Left lung (tissue), 10 donors: Measurements from ENCODE around the gene KIF6. TPM values are rescaled to one million over a fixed set of nuclear protein-coding genes. Genes with fewer than 3 reads are reported as not detected.

Experiments used
- ATAC-seq: fragments of 200-7000 bp; cut with Tn5 transposase; one replicate; pipeline ENCODE4 v1.9.1; 2020; ENCODE audit warnings: moderate library complexity
- DNase-seq, 4 donors: peaks; one replicate each; pipeline ENCODE4 v3.0.0-alpha.2; 2013 to 2020
- H3K27ac ChIP-seq, 2 donors: fragments of 200-600 bp; sonication (generic) in 1 of 2; one replicate each; pipeline versions ENCODE4 v1.5.0 to v1.8.0; 2020 to 2021
- H3K27me3 ChIP-seq, 2 donors: fragments of 200-600 bp; sonication (generic) in 1 of 2; one replicate each; pipeline versions ENCODE4 v1.5.0 to v1.8.0; 2020 to 2021
- H3K36me3 ChIP-seq, 2 donors: fragments of 200-600 bp; sonication (generic) in 1 of 2; one replicate each; pipeline versions ENCODE4 v1.5.0 to v1.8.0; 2020 to 2021
- H3K4me1 ChIP-seq, 2 donors: fragments of 200-600 bp; one replicate each; pipeline ENCODE4 v1.8.0; 2021
- H3K4me3 ChIP-seq, 2 donors: fragments of 200-600 bp; sonication (generic) in 1 of 2; one replicate each; pipeline versions ENCODE4 v1.5.0 to v1.8.0; 2020 to 2021; ENCODE audit warnings: mild to moderate bottlenecking in 1 of 2
- H3K9me3 ChIP-seq, 2 donors: fragments of 200-600 bp; sonication (generic) in 1 of 2; one replicate each; pipeline versions ENCODE4 v1.5.0 to v1.8.0; 2020 to 2021
- intact Hi-C, 2 donors: fragments of 100-400 bp; cut with DNase I; formaldehyde crosslinking; loops; one replicate each; pipeline versions ENCODE4 v1.11.2 to v1.14.2; 2022
- polyA plus RNA-seq, 6 donors: library from polyadenylated mRNA; unstranded; fragments of 120-200 nt; gene quantifications; one replicate each; pipeline ENCODE4 v1.2.1, GENCODE V29; 2013; ENCODE audit not compliant: insufficient read length in 6 of 6
- total RNA-seq, 2 donors: library from RNA; stranded (reverse); fragmentation: NEBNext Ultra II Directional; extraction: Animal tissue kit (Norgen Biotek cat#: 25700); gene quantifications; one replicate each; pipeline ENCODE4 v1.2.1, GENCODE V29; 2021
- TF ChIP-seq, protein P1 (sequence below), 2 donors: fragments of 200-600 bp; sonication (generic) in 1 of 2; IDR thresholded peaks; one replicate each; pipeline versions ENCODE4 v1.5.0 to v1.8.0; 2021; ENCODE audit warnings: antibody characterized with exemption in 2 of 2
- donor health status: DM: no; HTN: yes; CAD: no.
- donor health status: DM: no; HTN: no; CAD: no.

KIF6 gene
- total and polyA plus RNA-seq, 8 donors: 0.93 to 4.4 (median 2.8) TPM

- TF ChIP-seq, protein P1, sequence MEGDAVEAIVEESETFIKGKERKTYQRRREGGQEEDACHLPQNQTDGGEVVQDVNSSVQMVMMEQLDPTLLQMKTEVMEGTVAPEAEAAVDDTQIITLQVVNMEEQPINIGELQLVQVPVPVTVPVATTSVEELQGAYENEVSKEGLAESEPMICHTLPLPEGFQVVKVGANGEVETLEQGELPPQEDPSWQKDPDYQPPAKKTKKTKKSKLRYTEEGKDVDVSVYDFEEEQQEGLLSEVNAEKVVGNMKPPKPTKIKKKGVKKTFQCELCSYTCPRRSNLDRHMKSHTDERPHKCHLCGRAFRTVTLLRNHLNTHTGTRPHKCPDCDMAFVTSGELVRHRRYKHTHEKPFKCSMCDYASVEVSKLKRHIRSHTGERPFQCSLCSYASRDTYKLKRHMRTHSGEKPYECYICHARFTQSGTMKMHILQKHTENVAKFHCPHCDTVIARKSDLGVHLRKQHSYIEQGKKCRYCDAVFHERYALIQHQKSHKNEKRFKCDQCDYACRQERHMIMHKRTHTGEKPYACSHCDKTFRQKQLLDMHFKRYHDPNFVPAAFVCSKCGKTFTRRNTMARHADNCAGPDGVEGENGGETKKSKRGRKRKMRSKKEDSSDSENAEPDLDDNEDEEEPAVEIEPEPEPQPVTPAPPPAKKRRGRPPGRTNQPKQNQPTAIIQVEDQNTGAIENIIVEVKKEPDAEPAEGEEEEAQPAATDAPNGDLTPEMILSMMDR (IDR thresholded peaks at IDR 0.05): no peak
- intact Hi-C loops: no loop called here
- ATAC-seq (no peak), DNase-seq (no peak)
- H3K4me3 ChIP-seq: no peak overlapping the region
- H3K4me1 ChIP-seq: no peaks in the 10 kb centered on the region
- H3K27ac ChIP-seq: no peak overlapping the region
- no peaks in the 10 kb centered on the region for H3K9me3 ChIP-seq
- no peaks in the 10 kb centered on the region for H3K27me3 ChIP-seq
- no peaks in the 10 kb centered on the region for H3K36me3 ChIP-seq
Measured at GRCh38 chr6:39755231-39755630, 30.0 kb upstream of the KIF6 start.

- Histone ChIP-seq H3K27me3 (no peaks in the 10 kb centered on the region), H3K4me1 (no peaks in the 10 kb centered on the region), H3K27ac (peak overlapping the region in 1 of 2 donors; percentile 56), H3K9me3 (no peaks in the 10 kb centered on the region), H3K4me3 (no peak overlapping the region), H3K36me3 (no peaks in the 10 kb centered on the region)
- DNase-seq (peak in 2 of 4 donors; percentile 32 to 35), ATAC-seq (peak; percentile 33)
- TF ChIP-seq, protein P1 (IDR thresholded peaks at IDR 0.05): no peak
- intact Hi-C loops: no loop called here
Measured at GRCh38 chr6:39754514-39755115, 29.4 kb upstream of the KIF6 start.

- Histone ChIP-seq H3K4me1 (no peaks in the 10 kb centered on the region), H3K4me3 (no peak overlapping the region), H3K27ac (peak overlapping the region in 1 of 2 donors; percentile 56), H3K27me3 (no peaks in the 10 kb centered on the region), H3K36me3 (no peaks in the 10 kb centered on the region), H3K9me3 (no peaks in the 10 kb centered on the region)
- peak; percentile 66 for ATAC-seq
- peak in 2 of 4 donors; percentile 20 to 32 for DNase-seq
- TF ChIP-seq, protein P1 (IDR thresholded peaks at IDR 0.05): no peak
- intact Hi-C loops: no loop called here
Measured at GRCh38 chr6:39753725-39754045, 28.5 kb upstream of the KIF6 start.

DNA sequence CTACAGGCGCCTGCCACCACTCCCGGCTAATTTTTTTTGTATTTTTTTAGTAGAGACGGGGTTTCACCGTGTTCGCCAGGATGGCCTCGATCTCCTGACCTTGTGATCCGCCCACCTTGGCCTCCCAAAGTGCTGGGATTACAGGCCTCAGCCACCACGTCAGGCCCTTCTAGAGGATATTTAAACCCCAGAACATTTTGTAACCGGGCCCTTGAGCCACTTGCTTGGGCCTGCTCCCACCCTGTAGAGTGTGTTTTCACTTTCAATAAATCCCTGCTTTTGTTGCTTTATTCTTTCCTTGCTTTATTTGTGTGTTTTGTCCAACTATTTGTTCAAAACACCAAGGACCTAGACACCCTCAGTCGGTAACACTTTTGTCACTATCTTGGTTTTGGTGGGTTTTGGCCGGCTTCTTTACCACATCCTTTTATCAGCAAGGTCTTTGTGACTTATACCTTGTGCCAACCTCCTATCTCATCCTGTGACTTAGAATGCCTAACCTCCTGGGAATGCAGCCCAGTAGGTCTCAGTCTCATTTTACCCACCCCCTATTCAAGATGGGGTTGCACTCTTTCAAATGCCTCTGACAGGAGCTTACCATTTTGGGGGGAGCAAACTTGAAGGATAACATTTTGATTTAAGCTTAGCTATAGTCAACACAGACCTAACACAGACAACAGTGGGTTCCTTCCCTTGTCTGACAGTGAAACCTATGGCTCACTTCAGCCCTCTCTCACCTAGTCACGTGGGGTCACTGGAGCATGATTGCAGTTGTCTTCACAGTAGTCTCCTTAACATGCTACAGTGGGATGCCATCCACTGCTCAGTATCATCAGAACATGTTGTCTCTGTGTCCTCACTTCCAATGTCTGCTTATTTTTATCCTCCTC is 27.9 kb upstream of the KIF6 start:
- intact Hi-C loops: no loop called here

GRCh38 chr6:39746795-39747194 is 21.6 kb upstream of the KIF6 start:
- Histone ChIP-seq H3K27me3 (no peaks in the 10 kb centered on the region), H3K27ac (no peak overlapping the region), H3K4me3 (no peak overlapping the region), H3K4me1 (no peaks in the 10 kb centered on the region), H3K36me3 (no peaks in the 10 kb centered on the region), H3K9me3 (no peaks in the 10 kb centered on the region)
- ATAC-seq: no peak
- intact Hi-C loops: no loop called here
- no peak for DNase-seq
- TF ChIP-seq, protein P1 (IDR thresholded peaks at IDR 0.05): no peak

More for the DNA sequence above, 27.9 kb upstream of the KIF6 start:
- ATAC-seq (no peak), DNase-seq (no peak)
- Histone ChIP-seq H3K27ac (peak overlapping the region in 1 of 2 donors; percentile 56), H3K9me3 (no peaks in the 10 kb centered on the region), H3K4me1 (no peaks in the 10 kb centered on the region), H3K4me3 (no peak overlapping the region), H3K27me3 (no peaks in the 10 kb centered on the region), H3K36me3 (no peaks in the 10 kb centered on the region)
- TF ChIP-seq, protein P1 (IDR thresholded peaks at IDR 0.05): no peak
